CD4-positive, CD25-positive, alpha-beta regulatory T cell (primary cell): ENCODE data around the gene AGMO. TPM values are rescaled to one million over a fixed set of nuclear protein-coding genes. Genes with fewer than 3 reads are reported as not detected.

ENCODE experiments used
- ATAC-seq, 2 donors: fragments of 150-1000 bp; cut with Tn5 transposase; one replicate each; pipeline ENCODE4 v1.10.0; 2021; ENCODE audit warnings: low read depth in 2 of 2, moderate number of reproducible peaks in 2 of 2, moderate library complexity in 1 of 2
- DNase-seq, 3 donors: peaks; one replicate each; pipeline versions ENCODE4 v3.0.0 to v3.0.0-alpha.2; 2012 to 2022; ENCODE audit warnings: mixed read lengths in 1 of 3
- H3K27ac ChIP-seq: one replicate; pipeline ENCODE4 v1.7.0; 2013; ENCODE audit warnings: mild to moderate bottlenecking, low read length; ENCODE audit not compliant: insufficient read depth, poor library complexity, severe bottlenecking
- H3K27me3 ChIP-seq: one replicate; pipeline ENCODE4 v1.7.0; 2013; ENCODE audit warnings: low read length; ENCODE audit not compliant: control insufficient read depth, insufficient read depth
- H3K36me3 ChIP-seq: one replicate; pipeline ENCODE4 v1.7.0; 2013; ENCODE audit warnings: mild to moderate bottlenecking, low read length, moderate library complexity; ENCODE audit not compliant: control insufficient read depth, insufficient read depth
- H3K4me1 ChIP-seq: 2 replicates; pipeline ENCODE4 v1.7.0; 2013; ENCODE audit warnings: mild to moderate bottlenecking, low read length; ENCODE audit not compliant: insufficient read depth, control insufficient read depth, poor library complexity, severe bottlenecking
- H3K4me3 ChIP-seq: one replicate; pipeline ENCODE4 v1.7.0; 2013; ENCODE audit warnings: low read depth, mild to moderate bottlenecking, low read length, moderate library complexity
- H3K9me3 ChIP-seq, 2 experiments: 1 replicate in 1 of 2; 2 replicates in 1 of 2; pipeline ENCODE4 v1.7.0; 2013; ENCODE audit warnings: low read length in 2 of 2, mild to moderate bottlenecking in 1 of 2, moderate library complexity in 1 of 2; ENCODE audit not compliant: control insufficient read depth in 2 of 2
- H3K27ac Mint-ChIP-seq, 3 donors: one replicate each; pipeline ENCODE4 v1.8.0; 2020 to 2022; ENCODE audit warnings: mild to moderate bottlenecking in 3 of 3, mixed read lengths in 3 of 3, moderate library complexity in 2 of 3
- H3K27me3 Mint-ChIP-seq: one replicate; pipeline ENCODE4 v1.8.0; 2022; ENCODE audit warnings: mild to moderate bottlenecking, mixed read lengths
- H3K36me3 Mint-ChIP-seq: one replicate; pipeline ENCODE4 v1.8.0; 2020; ENCODE audit warnings: mixed read lengths
- H3K4me1 Mint-ChIP-seq, 4 donors: one replicate each; pipeline ENCODE4 v1.8.0; 2020 to 2022; ENCODE audit warnings: mixed read lengths in 4 of 4, mild to moderate bottlenecking in 1 of 4
- H3K4me3 Mint-ChIP-seq, 4 donors: one replicate each; pipeline ENCODE4 v1.8.0; 2020 to 2022; ENCODE audit warnings: mild to moderate bottlenecking in 4 of 4, mixed read lengths in 4 of 4, moderate library complexity in 3 of 4
- H3K9me3 Mint-ChIP-seq, 7 donors: one replicate each; pipeline ENCODE4 v1.8.0; 2020 to 2022; ENCODE audit warnings: mixed read lengths in 7 of 7, mild to moderate bottlenecking in 3 of 7, moderate library complexity in 2 of 7
- polyA plus RNA-seq, 4 donors: library from polyadenylated mRNA; unstranded; fragments of 300-500 nt; fragmentation: Illumina TruSeq; gene quantifications; one replicate each; pipeline ENCODE4 v1.2.3, GENCODE V29; 2021
- total RNA-seq: library from RNA; stranded (reverse); gene quantifications from one replicate; pipeline ENCODE4 v1.2.3, GENCODE V29; 2022

The AGMO gene
- total and polyA plus RNA-seq, 5 donors from 2014 or later = not detected

DNA sequence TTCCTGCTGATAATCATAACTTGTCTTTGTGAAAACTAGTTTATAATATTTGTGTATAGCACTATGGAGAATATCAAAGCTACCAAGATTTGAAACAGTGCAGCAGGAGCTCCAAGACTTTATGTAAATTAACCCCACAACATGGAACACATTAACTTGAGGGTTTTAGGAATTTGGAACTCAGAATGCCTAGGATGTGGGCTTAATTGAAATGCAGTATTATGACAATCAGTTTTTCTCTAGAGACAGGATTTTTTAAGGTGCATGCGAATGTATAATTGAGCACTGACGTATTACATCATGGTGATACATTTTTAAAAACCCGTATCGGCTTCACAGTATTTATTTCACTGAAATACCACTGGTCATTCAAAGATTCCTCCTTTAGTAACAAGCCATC is 346.2 kb downstream of the AGMO start:
- no peak overlapping the region for H3K4me3 Mint-ChIP-seq
- peaks cover 0 to 10% (median 2%) of the 10 kb centered on the region in 7 donors for H3K9me3 Mint-ChIP-seq
- no peaks in the 10 kb centered on the region for H3K27me3 Mint-ChIP-seq
- H3K36me3 Mint-ChIP-seq = no peaks in the 10 kb centered on the region
- DNase-seq (no peak), ATAC-seq (no peak)
- Histone ChIP-seq H3K4me1 (no peaks in the 10 kb centered on the region), H3K36me3 (no peaks in the 10 kb centered on the region), H3K9me3 (no peaks in the 10 kb centered on the region), H3K27ac (no peak overlapping the region), H3K4me3 (no peak overlapping the region), H3K27me3 (no peaks in the 10 kb centered on the region)
- no peaks in the 10 kb centered on the region for H3K4me1 Mint-ChIP-seq
- H3K27ac Mint-ChIP-seq = no peak overlapping the region

DNA sequence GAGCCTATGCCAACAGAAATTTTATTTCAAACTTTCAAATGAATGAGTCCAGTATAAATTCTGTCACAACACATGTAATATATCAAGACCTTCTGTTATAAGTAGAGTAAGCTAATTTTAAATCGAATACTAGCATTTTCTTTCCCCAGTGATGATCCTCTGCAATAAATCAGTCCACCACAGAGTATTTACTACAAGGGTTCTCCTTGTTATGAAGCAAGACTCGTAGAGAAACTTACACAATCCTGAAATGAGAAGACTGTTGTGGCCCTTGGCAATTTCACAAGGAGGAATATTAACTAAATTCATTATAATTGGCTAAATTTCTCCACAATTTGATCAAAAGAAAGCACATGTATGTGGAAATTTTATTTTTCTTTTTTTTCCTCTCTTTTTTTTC is 346.8 kb downstream of the AGMO start:
- H3K36me3 ChIP-seq = no peaks in the 10 kb centered on the region
- peaks cover 0 to 10% (median 2%) of the 10 kb centered on the region in 7 donors for H3K9me3 Mint-ChIP-seq
- H3K4me1 ChIP-seq = no peaks in the 10 kb centered on the region
- no peaks in the 10 kb centered on the region for H3K36me3 Mint-ChIP-seq
- no peaks in the 10 kb centered on the region for H3K27me3 ChIP-seq
- ATAC-seq = no peak
- no peak overlapping the region for H3K4me3 Mint-ChIP-seq
- no peaks in the 10 kb centered on the region for H3K27me3 Mint-ChIP-seq
- H3K4me1 Mint-ChIP-seq = no peaks in the 10 kb centered on the region
- no peaks in the 10 kb centered on the region for H3K9me3 ChIP-seq
- no peak for DNase-seq
- no peak overlapping the region for H3K27ac ChIP-seq
- H3K4me3 ChIP-seq = no peak overlapping the region
- H3K27ac Mint-ChIP-seq = no peak overlapping the region

DNA sequence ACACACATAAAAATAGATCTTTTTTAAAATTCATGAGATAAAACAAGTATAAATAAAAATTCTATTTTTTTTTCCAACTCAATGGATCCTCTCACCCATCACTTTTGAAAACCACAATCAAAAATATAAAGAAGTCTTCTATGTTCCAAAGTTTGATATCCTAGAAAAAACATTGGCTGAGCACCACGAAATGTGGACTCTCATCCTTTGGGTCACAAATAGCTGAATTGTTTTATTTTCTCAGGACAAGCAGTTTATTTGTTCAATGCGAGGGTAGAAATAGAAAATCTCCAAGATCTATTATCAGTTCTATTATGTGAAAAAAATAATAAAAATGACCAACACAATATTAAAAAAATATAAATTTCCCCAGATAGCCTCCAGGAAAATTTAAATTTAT is 348.7 kb downstream of the AGMO start:
- H3K36me3 Mint-ChIP-seq = no peaks in the 10 kb centered on the region
- no peak for ATAC-seq
- no peaks in the 10 kb centered on the region for H3K36me3 ChIP-seq

DNA sequence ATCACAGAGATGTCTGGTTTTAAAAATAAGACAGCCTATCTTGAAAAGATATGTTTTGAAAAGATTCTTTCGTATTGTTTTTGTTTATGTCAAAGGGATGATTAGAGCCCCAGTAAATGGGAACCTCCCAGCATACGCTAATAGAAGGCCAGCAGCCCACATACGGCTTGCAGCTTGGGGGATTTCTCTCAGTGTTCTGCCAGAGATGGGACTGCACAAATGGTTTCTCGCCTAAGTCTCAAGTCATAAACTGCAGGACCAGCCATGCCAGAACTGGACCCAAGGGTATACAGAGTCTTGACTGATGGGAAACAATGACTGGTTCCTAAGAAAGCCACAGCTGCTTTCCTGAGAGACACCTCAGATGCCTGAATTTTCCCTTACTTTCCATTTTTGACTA is 352.4 kb downstream of the AGMO start:
- Mint-ChIP-seq H3K9me3 (peaks cover 0 to 5% (median 1%) of the 10 kb centered on the region in 7 donors), H3K36me3 (no peaks in the 10 kb centered on the region), H3K4me1 (no peaks in the 10 kb centered on the region), H3K4me3 (no peak overlapping the region), H3K27me3 (no peaks in the 10 kb centered on the region), H3K27ac (no peak overlapping the region)
- no peak for ATAC-seq
- H3K36me3 ChIP-seq = no peaks in the 10 kb centered on the region
- no peaks in the 10 kb centered on the region for H3K4me1 ChIP-seq
- H3K4me3 ChIP-seq = no peak overlapping the region
- no peak for DNase-seq
- H3K9me3 ChIP-seq = peaks cover 0 to 5% of the 10 kb centered on the region in 2 experiments
- H3K27me3 ChIP-seq = no peaks in the 10 kb centered on the region
- no peak overlapping the region for H3K27ac ChIP-seq

More for the DNA sequence above, 348.7 kb downstream of the AGMO start:
- no peak overlapping the region for H3K27ac ChIP-seq
- H3K27me3 ChIP-seq = no peaks in the 10 kb centered on the region
- Mint-ChIP-seq H3K27me3 (no peaks in the 10 kb centered on the region), H3K27ac (no peak overlapping the region), H3K4me1 (no peaks in the 10 kb centered on the region), H3K9me3 (peaks cover 0 to 10% (median 1%) of the 10 kb centered on the region in 7 donors), H3K4me3 (no peak overlapping the region)
- no peaks in the 10 kb centered on the region for H3K4me1 ChIP-seq
- peaks cover 0 to 3% of the 10 kb centered on the region in 2 experiments for H3K9me3 ChIP-seq
- H3K4me3 ChIP-seq = no peak overlapping the region
- DNase-seq = no peak

DNA sequence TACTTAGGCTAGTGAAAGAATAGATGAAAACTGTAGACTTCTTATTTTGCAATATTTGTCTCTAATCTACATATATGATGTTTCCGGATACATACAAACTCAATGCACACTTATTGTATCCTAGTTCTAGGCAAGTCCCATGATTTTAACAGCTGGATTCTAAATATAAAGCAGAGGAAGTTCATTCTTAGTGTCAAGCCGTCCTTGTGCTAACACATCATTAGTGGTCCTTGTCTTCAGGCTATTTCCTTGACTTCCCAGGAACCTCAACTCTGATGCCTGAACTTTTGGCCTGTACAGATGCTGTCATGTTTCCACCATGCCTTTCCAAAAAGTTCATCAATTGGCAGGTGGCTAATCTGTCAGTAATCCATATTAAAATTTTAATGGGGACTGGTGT is 357.4 kb downstream of the AGMO start:
- no peaks in the 10 kb centered on the region for H3K27me3 ChIP-seq
- no peaks in the 10 kb centered on the region for H3K4me1 Mint-ChIP-seq
- H3K4me3 ChIP-seq = no peak overlapping the region
- H3K9me3 ChIP-seq = peaks cover 5 to 10% of the 10 kb centered on the region in 2 experiments
- H3K4me1 ChIP-seq = no peaks in the 10 kb centered on the region
- H3K27ac Mint-ChIP-seq = no peak overlapping the region
- no peaks in the 10 kb centered on the region for H3K27me3 Mint-ChIP-seq
- no peak for ATAC-seq
- H3K4me3 Mint-ChIP-seq = no peak overlapping the region
- H3K36me3 Mint-ChIP-seq = no peaks in the 10 kb centered on the region
- no peak for DNase-seq
- H3K36me3 ChIP-seq = no peaks in the 10 kb centered on the region
- peaks cover 0 to 11% (median 3%) of the 10 kb centered on the region in 7 donors for H3K9me3 Mint-ChIP-seq
- no peak overlapping the region for H3K27ac ChIP-seq

DNA sequence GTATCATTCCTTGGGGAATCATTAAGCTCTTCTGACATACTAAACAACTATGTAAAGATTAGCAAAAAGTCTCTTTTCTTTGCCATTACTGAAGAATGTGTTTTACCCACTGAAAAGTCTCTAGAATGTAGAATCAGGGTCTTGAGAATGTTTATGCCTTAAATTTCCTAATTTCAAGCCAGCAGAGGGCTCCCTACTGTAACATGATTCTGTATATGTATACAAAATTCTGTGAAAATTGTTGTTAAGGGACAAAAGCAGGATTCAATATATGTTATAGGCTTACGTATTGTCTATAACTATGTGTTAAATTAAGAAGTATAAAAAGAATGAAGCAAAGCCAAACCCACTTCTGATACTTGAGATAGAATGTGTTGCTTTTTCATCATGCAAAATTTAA is 362.3 kb downstream of the AGMO start:
- H3K4me1 Mint-ChIP-seq = no peaks in the 10 kb centered on the region
- H3K27me3 Mint-ChIP-seq = no peaks in the 10 kb centered on the region
- DNase-seq = no peak
- Histone ChIP-seq H3K27me3 (no peaks in the 10 kb centered on the region), H3K36me3 (no peaks in the 10 kb centered on the region), H3K9me3 (peaks cover 0 to 10% of the 10 kb centered on the region in 2 experiments), H3K27ac (no peak overlapping the region), H3K4me3 (no peak overlapping the region), H3K4me1 (no peaks in the 10 kb centered on the region)
- no peak overlapping the region for H3K27ac Mint-ChIP-seq
- no peak overlapping the region for H3K4me3 Mint-ChIP-seq
- H3K9me3 Mint-ChIP-seq = peaks cover 0 to 27% (median 6%) of the 10 kb centered on the region in 7 donors
- H3K36me3 Mint-ChIP-seq = no peaks in the 10 kb centered on the region
- no peak for ATAC-seq

DNA sequence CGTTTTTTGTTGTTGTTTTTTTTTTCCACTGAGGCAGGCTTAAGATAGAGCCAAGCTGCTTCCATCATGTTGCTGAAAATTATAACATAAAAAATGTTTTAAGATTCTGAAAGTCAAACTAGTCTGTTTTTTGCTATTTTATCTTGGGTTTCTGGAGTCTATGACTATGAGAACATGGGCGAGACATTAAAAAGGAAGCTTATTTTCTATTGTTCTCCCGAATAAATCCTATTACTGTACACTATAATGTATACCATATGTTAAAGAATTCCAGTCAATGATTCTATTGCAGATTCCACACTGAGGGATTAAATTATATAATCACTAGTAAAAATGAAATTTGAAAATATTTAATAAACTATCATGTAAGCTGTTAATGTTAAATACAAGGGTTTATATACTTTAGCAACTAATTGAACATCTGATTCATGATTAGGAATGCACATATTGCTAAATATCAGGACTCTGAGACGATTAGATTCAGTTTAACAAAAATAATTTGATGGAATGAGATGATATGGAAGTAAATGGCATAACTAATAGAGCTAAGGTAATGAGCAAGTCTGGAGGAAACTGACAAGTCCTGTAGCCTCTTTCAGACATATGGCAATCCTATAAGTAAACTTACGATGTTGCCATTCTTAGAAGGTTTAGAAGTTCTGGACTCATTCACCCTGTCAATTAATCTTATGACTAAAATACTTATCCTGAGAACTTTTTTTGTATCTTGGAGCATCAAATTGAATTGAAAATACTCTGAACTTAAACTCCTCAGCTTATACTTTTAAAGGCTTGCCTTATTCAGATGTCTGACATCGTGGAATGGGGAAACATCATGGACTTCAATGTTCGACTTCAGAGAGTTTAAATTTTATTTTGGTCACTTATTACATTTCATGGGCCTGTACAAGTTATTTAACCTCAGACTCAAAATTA is 364.5 kb downstream of the AGMO start:
- no peaks in the 10 kb centered on the region for H3K4me1 Mint-ChIP-seq
- Histone ChIP-seq H3K9me3 (peaks cover 0 to 6% of the 10 kb centered on the region in 2 experiments), H3K27me3 (no peaks in the 10 kb centered on the region), H3K4me3 (no peak overlapping the region), H3K36me3 (no peaks in the 10 kb centered on the region), H3K4me1 (no peaks in the 10 kb centered on the region), H3K27ac (no peak overlapping the region)
- H3K27me3 Mint-ChIP-seq = no peaks in the 10 kb centered on the region
- DNase-seq (no peak), ATAC-seq (no peak)
- peak overlapping the region in 1 of 3 donors; percentile 20 for H3K27ac Mint-ChIP-seq
- H3K36me3 Mint-ChIP-seq = no peaks in the 10 kb centered on the region
- peaks cover 0 to 23% (median 6%) of the 10 kb centered on the region in 7 donors for H3K9me3 Mint-ChIP-seq
- no peak overlapping the region for H3K4me3 Mint-ChIP-seq

DNA sequence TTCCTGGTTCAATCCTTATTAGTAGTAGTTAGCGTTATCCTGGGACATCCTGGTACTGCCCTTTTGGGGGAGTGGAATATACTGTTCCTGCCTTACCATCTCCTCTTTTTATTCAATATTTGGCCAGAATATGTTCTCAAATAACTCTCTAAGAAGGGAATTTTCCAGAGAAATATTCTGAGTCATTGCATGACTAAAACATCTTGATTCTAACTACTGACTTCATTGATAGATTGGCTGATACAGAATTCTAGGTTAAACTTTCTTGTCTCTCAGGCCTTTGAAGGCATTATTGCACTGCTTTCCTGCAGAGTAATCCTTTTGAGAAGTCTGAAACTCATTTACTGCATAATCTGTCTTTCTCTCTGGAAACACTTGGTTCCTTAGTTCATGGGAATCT is 383.8 kb downstream of the AGMO start:
- ATAC-seq = no peak

More for the DNA sequence above, 383.8 kb downstream of the AGMO start:
- no peak overlapping the region for H3K27ac Mint-ChIP-seq
- Histone ChIP-seq H3K4me1 (no peaks in the 10 kb centered on the region), H3K27me3 (no peaks in the 10 kb centered on the region), H3K27ac (no peak overlapping the region), H3K4me3 (no peak overlapping the region), H3K36me3 (no peaks in the 10 kb centered on the region), H3K9me3 (peaks cover 0 to 7% of the 10 kb centered on the region in 2 experiments)
- DNase-seq = no peak
- H3K9me3 Mint-ChIP-seq = peaks cover 3 to 18% (median 7%) of the 10 kb centered on the region in 7 donors
- no peaks in the 10 kb centered on the region for H3K36me3 Mint-ChIP-seq
- H3K4me1 Mint-ChIP-seq = no peaks in the 10 kb centered on the region
- no peaks in the 10 kb centered on the region for H3K27me3 Mint-ChIP-seq
- H3K4me3 Mint-ChIP-seq = no peak overlapping the region
